HG03432 (cell line): ENCODE results near the gene GPD1.
"Not testable (repeated sequence)": the region's sequence is repeated elsewhere in the genome, so short reads cannot be mapped to it uniquely, and the experiment has no call there.

Experiments used
- ATAC-seq: cut with Tn5 transposase; IDR thresholded peaks from one replicate; pipeline ENCODE4 v1.9.1; 2021; ENCODE audit warnings: mild to moderate bottlenecking, moderate library complexity; ENCODE audit not compliant: unreplicated experiment

The GPD1 gene

DNA sequence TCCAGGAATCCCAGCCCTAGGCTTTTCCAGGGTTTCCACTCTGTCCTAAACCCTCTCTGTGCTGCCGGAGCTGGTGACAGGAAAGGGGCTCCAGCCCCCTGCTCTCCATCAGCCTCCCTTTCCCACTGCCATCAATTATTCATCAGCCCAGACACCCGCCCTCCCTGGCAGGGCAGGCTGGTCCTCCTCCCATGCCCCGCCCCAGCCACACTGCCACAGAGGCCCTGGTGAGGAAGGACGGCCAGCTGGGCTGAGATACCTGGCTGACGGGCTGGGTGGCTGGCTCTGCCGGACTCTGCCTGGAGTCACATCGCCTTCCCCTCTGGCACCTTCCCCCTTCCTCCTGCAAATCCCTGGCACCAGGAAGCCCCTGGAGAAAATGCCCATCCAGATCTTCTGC, 30.6 kb upstream of the GPD1 start:
- no peak for ATAC-seq

DNA sequence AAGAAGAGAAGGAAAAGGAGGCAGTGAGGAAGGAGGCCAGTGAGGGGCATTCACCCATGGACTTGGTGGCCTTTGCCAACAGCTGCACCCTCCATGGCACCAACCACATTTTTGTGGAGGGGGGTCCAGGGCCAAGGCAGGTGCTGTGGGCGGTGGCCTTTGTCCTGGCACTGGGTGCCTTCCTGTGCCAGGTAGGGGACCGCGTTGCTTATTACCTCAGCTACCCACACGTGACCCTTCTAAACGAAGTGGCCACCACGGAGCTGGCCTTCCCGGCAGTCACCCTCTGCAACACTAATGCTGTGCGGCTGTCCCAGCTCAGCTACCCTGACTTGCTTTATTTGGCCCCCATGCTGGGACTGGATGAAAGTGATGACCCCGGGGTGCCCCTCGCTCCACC, 30.1 kb upstream of the GPD1 start:
- no peak for ATAC-seq

DNA sequence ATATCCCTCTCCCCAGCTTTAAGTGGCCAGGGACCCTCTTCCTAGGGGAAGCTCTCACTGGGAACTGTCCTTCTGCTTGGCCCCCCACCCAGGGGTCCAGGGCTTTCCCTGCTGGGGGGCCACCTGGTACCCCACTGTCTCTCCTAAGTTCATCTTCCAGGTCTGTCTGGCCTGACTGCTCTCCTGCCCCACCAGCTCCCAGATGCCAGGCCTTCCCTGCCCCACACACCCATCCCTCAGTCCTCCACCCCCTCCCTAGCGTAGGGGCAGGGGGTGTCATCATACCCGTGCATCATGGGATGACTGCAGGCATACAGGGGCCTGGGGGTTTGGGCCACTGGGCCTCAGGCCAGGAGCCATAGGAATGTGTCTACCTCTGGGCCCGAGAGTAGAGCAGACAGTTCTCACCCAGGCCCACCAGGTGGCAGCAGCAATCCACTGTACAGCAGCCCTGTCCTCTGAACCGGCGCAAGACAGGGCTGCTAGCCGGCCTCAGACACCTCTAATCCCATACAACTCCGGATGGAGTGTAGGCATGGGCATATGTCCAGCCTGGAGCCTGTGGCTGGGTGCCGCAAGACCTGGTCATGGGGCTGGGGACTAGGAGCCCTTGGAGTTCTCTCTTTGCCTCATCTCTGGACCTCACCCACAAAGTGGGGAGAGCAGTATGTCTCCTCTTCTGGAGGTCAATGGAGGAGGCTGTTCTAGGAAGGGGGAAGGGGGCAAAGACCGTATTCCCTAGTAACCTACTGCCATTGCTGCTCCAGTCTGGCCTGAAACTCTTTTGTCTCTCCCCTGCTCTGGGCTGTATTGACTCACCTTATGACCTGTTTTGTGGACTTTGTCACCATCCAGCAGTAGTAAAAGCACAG, 28.6 kb upstream of the GPD1 start:
- ATAC-seq, result peak; percentile 77

- ATAC-seq, result no peak
These were observed 28.0 kb upstream of the GPD1 start for GRCh38 chr12:50075808-50076170.

GRCh38 chr12:50077099-50077498, 26.7 kb upstream of the GPD1 start:
- ATAC-seq, result no peak

GRCh38 chr12:50078281-50078680, 25.5 kb upstream of the GPD1 start:
- ATAC-seq, result no peak

- no peak for ATAC-seq
These were observed 24.0 kb upstream of the GPD1 start for GRCh38 chr12:50079771-50080170.

DNA sequence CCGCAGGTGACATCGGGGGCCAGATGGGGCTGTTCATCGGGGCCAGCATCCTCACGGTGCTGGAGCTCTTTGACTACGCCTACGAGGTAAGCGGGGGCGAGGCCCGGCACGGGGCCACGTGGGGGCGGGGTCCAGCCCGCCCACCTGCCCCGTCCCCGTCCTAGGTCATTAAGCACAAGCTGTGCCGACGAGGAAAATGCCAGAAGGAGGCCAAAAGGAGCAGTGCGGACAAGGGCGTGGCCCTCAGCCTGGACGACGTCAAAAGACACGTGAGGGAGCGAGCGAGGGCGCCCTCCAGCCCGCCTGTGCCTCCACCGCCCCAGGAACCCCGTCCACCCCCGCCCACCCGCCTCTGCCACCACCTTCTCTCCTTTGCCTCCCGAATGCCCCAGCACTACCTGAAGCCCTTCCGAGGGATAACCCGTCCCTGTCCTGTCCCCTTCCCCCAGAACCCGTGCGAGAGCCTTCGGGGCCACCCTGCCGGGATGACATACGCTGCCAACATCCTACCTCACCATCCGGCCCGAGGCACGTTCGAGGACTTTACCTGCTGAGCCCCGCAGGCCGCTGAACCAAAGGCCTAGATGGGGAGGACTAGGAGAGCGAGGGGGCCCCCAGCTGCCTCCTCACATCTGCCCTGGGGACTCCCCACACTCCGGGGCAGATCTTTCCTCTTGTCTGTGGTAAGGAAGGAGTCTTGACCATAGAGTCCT, 22.6 kb upstream of the GPD1 start:
- no peak for ATAC-seq

- ATAC-seq, result no peak
These were observed 21.2 kb upstream of the GPD1 start for GRCh38 chr12:50082644-50083043.

DNA sequence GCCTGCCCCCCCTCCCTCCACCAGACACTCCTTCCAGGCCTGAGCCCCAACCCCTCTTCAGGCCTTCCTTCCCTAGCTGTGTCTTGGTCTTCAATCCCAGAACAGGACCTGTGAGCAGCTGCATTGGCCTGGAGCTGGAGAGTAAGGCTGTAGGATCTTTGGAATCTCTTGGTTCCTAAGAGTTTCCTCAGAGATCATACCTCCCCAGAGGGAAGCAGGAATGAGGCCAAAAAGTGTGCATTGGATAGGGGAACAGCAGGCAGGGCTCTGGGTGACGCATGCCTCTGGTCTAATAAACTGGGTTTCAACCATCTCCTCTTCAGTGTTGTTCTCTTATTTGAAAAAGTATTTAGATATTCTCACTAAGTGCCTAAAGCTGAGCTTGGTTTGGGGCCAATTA, 20.5 kb upstream of the GPD1 start:
- no peak for ATAC-seq

DNA sequence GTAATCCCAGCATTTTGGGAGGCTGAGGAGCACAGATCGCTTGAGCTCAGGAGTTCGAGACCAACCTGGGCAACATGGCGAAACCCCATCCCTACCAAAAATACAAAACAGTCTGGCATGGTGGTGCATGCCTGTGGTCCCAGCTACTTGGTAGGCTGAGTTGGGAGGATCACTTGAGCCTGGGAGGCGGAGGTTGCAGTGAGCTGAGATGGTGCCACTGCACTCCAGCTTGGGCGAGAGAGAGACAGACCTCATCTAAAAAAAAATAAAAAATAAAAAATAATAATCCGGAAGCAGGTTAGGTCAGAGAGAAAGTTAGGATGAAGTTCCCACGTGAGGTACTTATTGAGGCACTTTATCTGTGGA, 19.4 kb upstream of the GPD1 start:
- not testable (repeated sequence) for ATAC-seq

- ATAC-seq, result peak; percentile 83
These were observed 18.8 kb upstream of the GPD1 start, which contains the start of gene SMARCD1 for GRCh38 chr12:50084775-50085614. TSS of gene SMARCD1 (plus strand) at chr12:50085342. CDS start at chr12:50085370, 28 bp downstream.

- ATAC-seq, result peak; percentile 3
These were observed 18.2 kb upstream of the GPD1 start for GRCh38 chr12:50085615-50086072.

- ATAC-seq, result no peak
These were observed 17.7 kb upstream of the GPD1 start for GRCh38 chr12:50086148-50086547.

- ATAC-seq, result no peak
These were observed 16.7 kb upstream of the GPD1 start for GRCh38 chr12:50087151-50087550.

- ATAC-seq, result no peak
These were observed 15.8 kb upstream of the GPD1 start for GRCh38 chr12:50087995-50088394.

DNA sequence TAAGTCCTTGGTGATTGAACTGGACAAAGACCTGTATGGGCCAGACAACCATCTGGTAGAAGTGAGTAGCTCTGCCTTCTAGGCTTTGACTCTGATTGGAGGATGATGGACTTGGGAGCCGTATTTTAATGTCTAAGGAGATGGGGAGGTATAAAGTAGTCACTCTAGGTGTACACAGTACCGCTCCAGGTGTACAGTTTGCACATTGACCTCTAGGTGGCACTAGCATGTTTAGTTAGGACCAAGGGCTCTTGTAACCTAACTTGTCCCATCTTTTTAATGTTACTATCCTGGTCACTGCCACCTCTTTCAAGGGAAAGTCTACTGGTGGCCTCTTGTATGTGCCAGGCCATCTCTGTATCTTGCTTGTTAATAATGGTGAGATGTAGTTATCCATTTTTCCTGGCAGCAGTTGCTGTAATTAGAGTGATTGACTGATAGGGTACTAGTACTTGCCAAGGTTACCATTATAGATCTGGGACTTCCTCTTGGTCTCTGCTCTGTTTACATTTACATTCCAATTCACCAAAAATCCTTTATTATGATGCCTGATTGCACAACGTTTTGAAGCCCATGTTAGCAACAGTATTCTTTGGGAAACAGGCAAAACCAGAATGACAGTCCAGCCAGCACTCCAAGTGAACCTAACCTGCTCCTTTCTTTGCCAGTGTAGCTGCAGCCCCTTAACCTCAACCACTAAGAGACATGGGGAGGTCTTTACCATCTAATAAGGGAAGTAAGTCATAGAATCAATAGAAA, 15.1 kb upstream of the GPD1 start:
- no peak for ATAC-seq

DNA sequence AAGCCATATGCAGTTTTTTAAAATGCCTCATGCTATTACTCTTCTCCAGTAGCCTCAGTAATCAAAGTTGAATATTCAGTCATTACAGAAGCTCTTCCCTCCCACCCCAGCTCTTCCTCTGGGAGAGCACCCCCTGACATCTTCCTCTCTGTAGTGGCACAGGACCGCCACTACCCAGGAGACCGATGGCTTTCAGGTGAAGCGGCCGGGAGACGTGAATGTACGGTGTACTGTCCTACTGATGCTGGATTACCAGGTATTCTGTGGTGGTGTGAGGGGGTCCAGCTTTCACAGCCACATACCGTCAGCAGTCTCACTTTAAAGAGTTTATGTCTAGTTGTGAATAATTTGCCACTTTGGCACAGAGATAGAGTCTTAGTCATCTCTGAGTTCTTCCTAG, 14.1 kb upstream of the GPD1 start:
- ATAC-seq, result no peak

DNA sequence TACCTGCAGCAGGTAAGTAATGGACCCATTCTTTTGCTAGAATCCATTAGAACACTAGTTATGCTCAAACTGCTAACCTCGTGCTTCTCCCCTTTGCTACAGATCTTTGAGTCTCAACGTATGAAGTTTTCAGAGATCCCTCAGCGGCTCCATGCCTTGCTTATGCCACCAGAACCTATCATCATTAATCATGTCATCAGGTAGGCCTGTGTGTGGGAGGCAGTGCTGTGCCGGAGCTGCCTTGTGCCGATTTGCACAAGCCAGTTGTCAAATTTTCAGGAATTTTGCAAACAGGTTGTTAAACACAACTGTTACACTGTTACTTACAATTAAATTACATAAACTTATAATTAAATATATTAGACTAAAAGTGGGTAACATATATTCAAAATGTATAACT, 13.4 kb upstream of the GPD1 start:
- ATAC-seq, result no peak

DNA sequence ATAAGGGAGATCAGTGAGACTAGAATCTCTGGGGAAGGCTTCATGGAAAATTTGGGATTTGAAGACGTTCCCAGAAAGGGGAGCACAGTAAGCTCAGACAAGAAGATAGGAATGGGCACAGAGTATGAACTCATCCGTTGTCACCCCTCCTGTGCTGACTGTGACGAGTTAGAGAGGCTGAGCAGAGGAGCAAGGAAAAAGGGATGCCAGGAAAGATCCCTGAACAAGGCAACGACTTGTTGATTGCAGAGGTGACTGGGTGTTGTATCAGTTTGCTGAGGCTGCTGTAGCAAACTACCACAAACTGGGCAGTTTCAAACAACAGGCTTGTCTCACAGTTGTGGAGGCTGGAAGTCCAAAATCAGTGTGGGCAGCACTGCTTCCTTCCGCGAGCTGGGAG, 5.9 kb upstream of the GPD1 start:
- no peak for ATAC-seq
